Measurements from ENCODE around the gene ITCH. TPM values are rescaled to one million over a fixed set of nuclear protein-coding genes. Genes with fewer than 3 reads are reported as not detected.

ITCH gene
- total RNA-seq, 2 experiments from 2014 or later, result 44.2 to 47.0 TPM

DNA sequence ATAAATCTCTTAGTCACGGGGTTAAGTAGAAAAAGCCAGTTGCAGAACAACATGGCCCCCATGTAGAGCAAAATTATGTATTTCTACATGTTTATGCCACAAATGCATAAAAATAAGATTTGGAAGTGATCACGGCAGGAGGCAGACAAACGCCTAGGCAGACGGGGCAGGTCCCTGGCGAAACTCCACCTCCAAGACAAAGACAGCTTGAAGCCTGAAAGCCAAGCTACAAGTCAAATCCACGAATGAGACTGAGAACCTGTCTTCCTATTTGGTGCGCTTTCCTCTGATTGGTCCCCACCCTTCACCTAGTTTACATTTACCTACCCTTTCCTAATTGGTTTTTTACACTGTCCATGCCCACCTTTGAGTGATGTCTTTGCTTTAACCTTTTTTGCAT lies 31.2 kb upstream of the ITCH start:
- ATAC-seq (ENCODE audit: poor library complexity), result no peak
- H3K27me3 Mint-ChIP-seq, result no peaks in the 10 kb centered on the region
- Histone ChIP-seq H3K27me3 (ENCODE audit: control insufficient read depth in 1 of 2, insufficient read depth in 2 of 2, low read length in 2 of 2) (no peaks in the 10 kb centered on the region), H3K27ac (ENCODE audit: low read depth in 1 of 2, low read length in 2 of 2) (no peak overlapping the region), H3K36me3 (ENCODE audit: insufficient read depth, low read length) (no peaks in the 10 kb centered on the region), H3K4me3 (ENCODE audit: low read length) (no peak overlapping the region), H3K4me1 (ENCODE audit: insufficient read depth, low read length) (no peaks in the 10 kb centered on the region), H3K9me3 (ENCODE audit: control insufficient read depth in 1 of 2, insufficient read depth in 1 of 2, low read length in 2 of 2) (no peaks in the 10 kb centered on the region)
- CTCF ChIA-PET, result no interaction called here
- no peaks in the 10 kb centered on the region for H3K36me3 Mint-ChIP-seq (ENCODE audit: low read depth)
- H3K9me3 Mint-ChIP-seq, result no peaks in the 10 kb centered on the region
- H3K27ac Mint-ChIP-seq, result no peak overlapping the region
- no peak for DNase-seq
- intact Hi-C loops (cut with DNase I, micrococcal nuclease), result no loop called here
- H3K4me1 Mint-ChIP-seq (ENCODE audit: low read depth), result no peaks in the 10 kb centered on the region
- no peak overlapping the region for H3K4me3 Mint-ChIP-seq
- no peak for TF ChIP-seq CTCF (IDR thresholded peaks at IDR 0.05)
- POLR2A ChIA-PET, result no interaction called here

DNA sequence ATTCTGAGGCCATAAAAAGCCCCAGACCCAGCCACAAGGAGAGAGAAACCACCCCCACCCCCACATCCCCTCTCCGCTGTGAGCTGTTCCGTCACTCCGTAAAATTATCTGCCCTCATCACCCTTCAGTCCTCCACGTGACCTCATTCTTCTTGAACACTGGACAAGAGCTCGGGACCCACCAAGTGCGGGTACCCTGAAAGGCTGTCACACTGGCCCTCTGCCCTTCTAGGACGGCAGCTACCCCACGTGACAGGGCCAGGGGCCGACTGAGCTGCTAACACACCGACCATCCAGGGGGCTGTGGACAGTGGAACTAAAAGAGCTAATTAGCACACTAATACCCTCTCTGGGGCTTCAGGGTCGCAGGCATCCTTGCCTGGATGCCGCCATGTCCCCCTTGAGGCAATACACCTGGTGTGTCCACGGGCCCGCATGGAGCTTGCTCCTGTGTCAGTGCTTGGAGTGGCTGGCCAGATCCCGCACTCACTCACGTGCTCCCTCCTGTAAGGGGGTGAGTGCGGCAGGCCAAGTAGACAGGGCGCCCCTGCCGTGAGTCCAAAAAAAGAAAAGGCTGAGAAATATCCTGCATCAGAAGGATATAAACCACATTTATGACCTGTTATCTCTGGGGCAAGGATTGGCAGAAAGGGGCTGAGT lies 30.7 kb upstream of the ITCH start:
- ChIA-PET CTCF (no interaction called here), POLR2A (no interaction called here)
- Histone ChIP-seq H3K4me1 (ENCODE audit: insufficient read depth, low read length) (no peaks in the 10 kb centered on the region), H3K27me3 (ENCODE audit: control insufficient read depth in 1 of 2, insufficient read depth in 2 of 2, low read length in 2 of 2) (no peaks in the 10 kb centered on the region), H3K4me3 (ENCODE audit: low read length) (no peak overlapping the region), H3K27ac (ENCODE audit: low read depth in 1 of 2, low read length in 2 of 2) (no peak overlapping the region), H3K36me3 (ENCODE audit: insufficient read depth, low read length) (no peaks in the 10 kb centered on the region), H3K9me3 (ENCODE audit: control insufficient read depth in 1 of 2, insufficient read depth in 1 of 2, low read length in 2 of 2) (no peaks in the 10 kb centered on the region)
- no peaks in the 10 kb centered on the region for H3K4me1 Mint-ChIP-seq (ENCODE audit: low read depth)
- no peak overlapping the region for H3K27ac Mint-ChIP-seq
- H3K9me3 Mint-ChIP-seq, result no peaks in the 10 kb centered on the region
- no peaks in the 10 kb centered on the region for H3K36me3 Mint-ChIP-seq (ENCODE audit: low read depth)
- H3K27me3 Mint-ChIP-seq, result no peaks in the 10 kb centered on the region
- intact Hi-C loops (cut with DNase I, micrococcal nuclease), result no loop called here
- H3K4me3 Mint-ChIP-seq, result no peak overlapping the region
- ATAC-seq (ENCODE audit: poor library complexity), result no peak
- DNase-seq, result no peak
- no peak for TF ChIP-seq CTCF (IDR thresholded peaks at IDR 0.05)

DNA sequence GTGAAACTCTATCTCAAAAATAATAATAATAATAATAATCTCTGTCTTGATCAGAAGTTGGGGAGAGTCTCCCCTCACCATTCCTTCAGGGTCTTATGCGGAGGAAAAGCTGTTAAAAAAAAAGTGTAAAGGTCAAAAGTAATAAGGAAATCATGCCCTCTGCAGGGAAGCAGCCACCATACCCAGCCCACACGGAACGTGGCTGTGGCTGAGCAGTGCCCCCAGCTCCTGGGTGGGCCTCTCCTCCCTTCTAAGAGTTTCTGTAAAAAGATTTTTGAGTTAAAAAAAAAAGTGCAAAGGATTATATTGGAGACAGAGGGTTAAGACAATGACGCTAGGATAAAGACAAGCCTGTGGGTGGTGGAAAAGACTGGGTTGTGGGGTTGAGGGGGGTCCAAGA lies 29.3 kb upstream of the ITCH start:
- Histone ChIP-seq H3K36me3 (ENCODE audit: insufficient read depth, low read length) (no peaks in the 10 kb centered on the region), H3K9me3 (ENCODE audit: control insufficient read depth in 1 of 2, insufficient read depth in 1 of 2, low read length in 2 of 2) (no peaks in the 10 kb centered on the region), H3K27ac (ENCODE audit: low read depth in 1 of 2, low read length in 2 of 2) (no peak overlapping the region), H3K4me1 (ENCODE audit: insufficient read depth, low read length) (no peaks in the 10 kb centered on the region), H3K27me3 (ENCODE audit: control insufficient read depth in 1 of 2, insufficient read depth in 2 of 2, low read length in 2 of 2) (no peaks in the 10 kb centered on the region), H3K4me3 (ENCODE audit: low read length) (no peak overlapping the region)
- Mint-ChIP-seq H3K27ac (no peak overlapping the region), H3K27me3 (no peaks in the 10 kb centered on the region), H3K4me1 (ENCODE audit: low read depth) (no peaks in the 10 kb centered on the region), H3K36me3 (ENCODE audit: low read depth) (no peaks in the 10 kb centered on the region), H3K9me3 (no peaks in the 10 kb centered on the region), H3K4me3 (no peak overlapping the region)
- ATAC-seq (ENCODE audit: poor library complexity) (no peak), DNase-seq (no peak)
- intact Hi-C loops (cut with DNase I, micrococcal nuclease), result no loop called here
- no peak for TF ChIP-seq CTCF (IDR thresholded peaks at IDR 0.05)
- CTCF ChIA-PET, result no interaction called here
- POLR2A ChIA-PET, result no interaction called here
